HL-60 (cell line): ENCODE results near the gene PLEKHN1.

Experiments
- POLR2AphosphoS5 ChIP-seq: IDR thresholded peaks from 2 replicates; pipeline ENCODE4 v1.6.1; 2012; ENCODE audit warnings: low read depth
- TF ChIP-seq, protein P1 (sequence below): IDR thresholded peaks from one replicate; pipeline ENCODE4 v1.5.1; 2011; ENCODE audit warnings: low read length, control low read depth, inconsistent platforms; ENCODE audit not compliant: insufficient read depth

GRCh38 chr1:1023700-1024099, 57.4 kb downstream of the PLEKHN1 start:
- no peak for TF ChIP-seq POLR2AphosphoS5
- TF ChIP-seq, protein P1, sequence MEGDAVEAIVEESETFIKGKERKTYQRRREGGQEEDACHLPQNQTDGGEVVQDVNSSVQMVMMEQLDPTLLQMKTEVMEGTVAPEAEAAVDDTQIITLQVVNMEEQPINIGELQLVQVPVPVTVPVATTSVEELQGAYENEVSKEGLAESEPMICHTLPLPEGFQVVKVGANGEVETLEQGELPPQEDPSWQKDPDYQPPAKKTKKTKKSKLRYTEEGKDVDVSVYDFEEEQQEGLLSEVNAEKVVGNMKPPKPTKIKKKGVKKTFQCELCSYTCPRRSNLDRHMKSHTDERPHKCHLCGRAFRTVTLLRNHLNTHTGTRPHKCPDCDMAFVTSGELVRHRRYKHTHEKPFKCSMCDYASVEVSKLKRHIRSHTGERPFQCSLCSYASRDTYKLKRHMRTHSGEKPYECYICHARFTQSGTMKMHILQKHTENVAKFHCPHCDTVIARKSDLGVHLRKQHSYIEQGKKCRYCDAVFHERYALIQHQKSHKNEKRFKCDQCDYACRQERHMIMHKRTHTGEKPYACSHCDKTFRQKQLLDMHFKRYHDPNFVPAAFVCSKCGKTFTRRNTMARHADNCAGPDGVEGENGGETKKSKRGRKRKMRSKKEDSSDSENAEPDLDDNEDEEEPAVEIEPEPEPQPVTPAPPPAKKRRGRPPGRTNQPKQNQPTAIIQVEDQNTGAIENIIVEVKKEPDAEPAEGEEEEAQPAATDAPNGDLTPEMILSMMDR: no peak
